Thyroid gland (tissue), 4 donors: ENCODE measurements around the gene SOX10.

Experiments
- POLR2A ChIP-seq, 2 donors: fragments of 450-650 bp; IDR thresholded peaks; one replicate each; pipeline ENCODE4 v1.6.1; 2017; ENCODE audit warnings: antibody characterized with exemption in 2 of 2, mild to moderate bottlenecking in 2 of 2, moderate library complexity in 1 of 2
- TF ChIP-seq, protein P1 (sequence below), 6 experiments: fragments of 200-600 bp in 3 of 6; fragments of 450-650 bp in 3 of 6; sonication (generic) in 3 of 6; IDR thresholded peaks; one replicate each; pipeline ENCODE4 v1.5.1; 2016 to 2019; ENCODE audit warnings: antibody characterized with exemption in 6 of 6, mild to moderate bottlenecking in 2 of 6, inconsistent platforms in 1 of 6, moderate library complexity in 1 of 6

DNA sequence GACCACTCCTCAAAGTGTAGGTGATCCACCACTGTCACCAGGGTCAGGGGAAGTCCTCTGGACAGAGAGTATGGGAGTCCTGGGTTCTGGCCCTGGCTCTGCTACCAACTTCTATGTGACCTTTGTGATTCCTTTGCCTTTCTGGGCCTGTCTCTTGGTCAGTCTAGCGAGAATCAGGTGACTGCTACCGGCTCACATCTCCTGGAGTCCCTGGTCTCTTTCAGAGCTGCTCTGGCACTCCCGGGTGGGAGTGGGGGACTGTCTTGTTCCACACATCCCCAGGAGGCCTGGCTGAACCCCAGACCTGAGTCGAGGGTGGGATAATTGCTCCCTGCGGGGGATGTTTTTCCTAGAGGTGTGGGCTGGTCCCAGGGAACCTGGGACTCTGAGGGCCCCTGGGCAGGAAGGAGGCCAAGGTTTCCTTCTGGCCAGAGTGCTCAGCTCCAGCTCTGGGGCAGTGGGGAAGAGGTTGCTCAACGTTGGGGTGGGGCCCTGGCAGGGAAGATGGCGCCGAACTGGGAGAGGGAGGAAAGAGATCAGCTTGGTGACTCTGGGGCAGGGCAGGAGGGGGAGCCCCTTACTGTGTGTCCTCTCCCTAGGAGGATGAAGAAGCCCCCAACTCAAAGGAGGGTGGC, 2.1 kb downstream of the SOX10 start:
- TF ChIP-seq, protein P1, sequence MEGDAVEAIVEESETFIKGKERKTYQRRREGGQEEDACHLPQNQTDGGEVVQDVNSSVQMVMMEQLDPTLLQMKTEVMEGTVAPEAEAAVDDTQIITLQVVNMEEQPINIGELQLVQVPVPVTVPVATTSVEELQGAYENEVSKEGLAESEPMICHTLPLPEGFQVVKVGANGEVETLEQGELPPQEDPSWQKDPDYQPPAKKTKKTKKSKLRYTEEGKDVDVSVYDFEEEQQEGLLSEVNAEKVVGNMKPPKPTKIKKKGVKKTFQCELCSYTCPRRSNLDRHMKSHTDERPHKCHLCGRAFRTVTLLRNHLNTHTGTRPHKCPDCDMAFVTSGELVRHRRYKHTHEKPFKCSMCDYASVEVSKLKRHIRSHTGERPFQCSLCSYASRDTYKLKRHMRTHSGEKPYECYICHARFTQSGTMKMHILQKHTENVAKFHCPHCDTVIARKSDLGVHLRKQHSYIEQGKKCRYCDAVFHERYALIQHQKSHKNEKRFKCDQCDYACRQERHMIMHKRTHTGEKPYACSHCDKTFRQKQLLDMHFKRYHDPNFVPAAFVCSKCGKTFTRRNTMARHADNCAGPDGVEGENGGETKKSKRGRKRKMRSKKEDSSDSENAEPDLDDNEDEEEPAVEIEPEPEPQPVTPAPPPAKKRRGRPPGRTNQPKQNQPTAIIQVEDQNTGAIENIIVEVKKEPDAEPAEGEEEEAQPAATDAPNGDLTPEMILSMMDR (IDR thresholded peaks at IDR 0.05) = no peak
- no peak for TF ChIP-seq POLR2A (IDR thresholded peaks at IDR 0.05)
